Neural crest cell (in vitro differentiated cells): ENCODE measurements around the gene ZNF618. TPM values are rescaled to one million over a fixed set of nuclear protein-coding genes. Genes with fewer than 3 reads are reported as not detected.
A peak's percentile ranks its signal among the peaks of the same experiment; 100 is the strongest.

Experiments used
- DNase-seq: peaks from one replicate; pipeline ENCODE4 v3.0.0; 2021; ENCODE audit warnings: low read depth, mixed read lengths, low spot score
- H3K27ac Mint-ChIP-seq: one replicate; pipeline ENCODE4 v1.8.0; 2021; ENCODE audit warnings: mild to moderate bottlenecking, mixed read lengths; ENCODE audit not compliant: unreplicated experiment
- H3K27me3 Mint-ChIP-seq: 2 replicates; pipeline ENCODE4 v1.8.0; 2021; ENCODE audit warnings: low read depth, mild to moderate bottlenecking, mixed read lengths
- H3K36me3 Mint-ChIP-seq: 2 replicates; pipeline ENCODE4 v1.8.0; 2021; ENCODE audit warnings: low read depth, mild to moderate bottlenecking, mixed read lengths
- H3K4me1 Mint-ChIP-seq: 2 replicates; pipeline ENCODE4 v1.8.0; 2021; ENCODE audit warnings: mixed read lengths
- H3K4me3 Mint-ChIP-seq: one replicate; pipeline ENCODE4 v1.8.0; 2021; ENCODE audit warnings: mild to moderate bottlenecking, mixed read lengths
- H3K9me3 Mint-ChIP-seq: 2 replicates; pipeline ENCODE4 v1.8.0; 2021; ENCODE audit warnings: mixed read lengths
- CTCF ChIP-seq: fragments of 200-600 bp; sonication (generic); conservative IDR thresholded peaks from 2 replicates; pipeline ENCODE4 v1.5.0; 2021; ENCODE audit warnings: antibody characterized with exemption, mild to moderate bottlenecking
- total RNA-seq: library from RNA; stranded (reverse); gene quantifications from 2 replicates; pipeline ENCODE4 v1.2.1, GENCODE V29; 2021

ZNF618 gene
- total RNA-seq, 1 donor from 2014 or later: 60.8 TPM

GRCh38 chr9:113882636-113883164, 6.6 kb downstream of the ZNF618 start:
- peaks cover 4% of the 10 kb centered on the region for H3K36me3 Mint-ChIP-seq
- H3K4me3 Mint-ChIP-seq: peak overlapping the region; percentile 36
- H3K27me3 Mint-ChIP-seq: no peaks in the 10 kb centered on the region
- DNase-seq: no peak
- no peaks in the 10 kb centered on the region for H3K9me3 Mint-ChIP-seq
- peaks cover 80% of the 10 kb centered on the region for H3K4me1 Mint-ChIP-seq
- TF ChIP-seq CTCF: no peak
- no peak overlapping the region for H3K27ac Mint-ChIP-seq

GRCh38 chr9:113885183-113886025, 9.3 kb downstream of the ZNF618 start:
- TF ChIP-seq CTCF: no peak
- no peaks in the 10 kb centered on the region for H3K27me3 Mint-ChIP-seq
- H3K4me1 Mint-ChIP-seq: peaks cover 63% of the 10 kb centered on the region
- DNase-seq: no peak
- peak overlapping the region; percentile 16 for H3K27ac Mint-ChIP-seq
- no peak overlapping the region for H3K4me3 Mint-ChIP-seq
- peaks cover 26% of the 10 kb centered on the region for H3K36me3 Mint-ChIP-seq
- peaks cover 10% of the 10 kb centered on the region for H3K9me3 Mint-ChIP-seq

GRCh38 chr9:113886026-113886369, 9.9 kb downstream of the ZNF618 start:
- Mint-ChIP-seq H3K4me1 (peaks cover 59% of the 10 kb centered on the region), H3K4me3 (no peak overlapping the region)
- TF ChIP-seq CTCF: no peak

GRCh38 chr9:113886466-113886865, 10.4 kb downstream of the ZNF618 start:
- H3K27ac Mint-ChIP-seq: no peak overlapping the region
- TF ChIP-seq CTCF: no peak
- no peak for DNase-seq
- H3K27me3 Mint-ChIP-seq: no peaks in the 10 kb centered on the region
- peaks cover 58% of the 10 kb centered on the region for H3K4me1 Mint-ChIP-seq
- H3K36me3 Mint-ChIP-seq: peaks cover 36% of the 10 kb centered on the region
- peaks cover 10% of the 10 kb centered on the region for H3K9me3 Mint-ChIP-seq
- H3K4me3 Mint-ChIP-seq: no peak overlapping the region

More at GRCh38 chr9:113886026-113886369, 9.9 kb downstream of the ZNF618 start:
- no peaks in the 10 kb centered on the region for H3K27me3 Mint-ChIP-seq
- peaks cover 10% of the 10 kb centered on the region for H3K9me3 Mint-ChIP-seq
- H3K36me3 Mint-ChIP-seq: peaks cover 32% of the 10 kb centered on the region
- DNase-seq: no peak
- no peak overlapping the region for H3K27ac Mint-ChIP-seq

GRCh38 chr9:113886933-113887332, 10.8 kb downstream of the ZNF618 start:
- H3K27me3 Mint-ChIP-seq: no peaks in the 10 kb centered on the region
- no peak overlapping the region for H3K27ac Mint-ChIP-seq
- peaks cover 41% of the 10 kb centered on the region for H3K36me3 Mint-ChIP-seq
- TF ChIP-seq CTCF: no peak
- no peak overlapping the region for H3K4me3 Mint-ChIP-seq
- H3K4me1 Mint-ChIP-seq: peaks cover 54% of the 10 kb centered on the region
- peaks cover 10% of the 10 kb centered on the region for H3K9me3 Mint-ChIP-seq
- no peak for DNase-seq
